T-helper 1 cell treated with Interleukin-12 subunit alpha and Interleukin-12 subunit beta and Interleukin-4 antibody, amounts not matched to agents 30 ng/mL and 1 ng/mL, for 36 hours (primary cell): ENCODE data around the gene MORC2. TPM values are rescaled to one million over a fixed set of nuclear protein-coding genes. Genes with fewer than 3 reads are reported as not detected.

ENCODE experiments used
- intact Hi-C: fragments of 100-400 bp; cut with micrococcal nuclease; formaldehyde crosslinking; loops from one replicate; pipeline ENCODE4 v1.15.1; 2024
- total RNA-seq: library from RNA; stranded (reverse); gene quantifications from 2 replicates; pipeline ENCODE4 v1.2.3, GENCODE V29; 2022

The MORC2 gene
- total RNA-seq, 1 donor from 2014 or later, result 38.7 TPM

DNA sequence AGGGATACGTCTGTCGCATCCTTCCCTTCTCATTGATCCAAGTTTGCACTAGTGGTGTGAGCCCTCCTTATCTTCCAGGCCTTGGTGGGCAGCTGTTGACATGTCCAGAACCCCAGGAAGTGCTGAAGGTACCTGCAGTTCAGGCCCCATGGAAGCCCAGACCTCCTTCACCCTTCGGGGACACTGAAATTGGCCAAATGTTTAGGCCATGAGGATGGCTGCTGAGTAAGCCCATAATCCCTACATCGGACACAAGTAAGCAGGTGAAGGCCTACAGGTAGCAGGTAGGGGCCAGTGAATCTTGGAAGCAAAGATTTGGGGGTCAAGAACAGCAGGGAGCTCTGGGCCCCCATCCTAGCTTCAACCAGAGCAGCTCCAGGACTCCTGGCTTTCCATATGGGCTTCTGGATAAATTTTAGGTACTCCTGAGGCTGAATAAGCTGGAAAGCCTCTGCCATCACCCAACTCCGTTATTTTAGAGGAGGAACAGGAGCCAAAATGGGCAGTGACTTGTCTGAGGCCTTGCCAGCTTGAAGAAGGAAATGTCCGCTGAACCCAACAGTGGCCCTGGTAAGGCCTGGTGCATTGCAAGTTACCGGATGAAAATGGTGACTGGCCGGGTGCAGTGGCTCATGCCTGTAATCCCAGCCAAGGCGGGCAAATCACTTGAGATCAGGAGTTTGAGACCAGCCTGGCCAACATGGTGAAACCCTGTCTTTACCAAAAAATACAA lies 45.2 kb downstream of the MORC2 start:
- intact Hi-C loops, result loop anchor here (5.0 kb wide), 3 partner anchors 121 to 1156 kb away; partner anchors contain the start of genes PIK3IP1, UQCR10 and ZMAT5

DNA sequence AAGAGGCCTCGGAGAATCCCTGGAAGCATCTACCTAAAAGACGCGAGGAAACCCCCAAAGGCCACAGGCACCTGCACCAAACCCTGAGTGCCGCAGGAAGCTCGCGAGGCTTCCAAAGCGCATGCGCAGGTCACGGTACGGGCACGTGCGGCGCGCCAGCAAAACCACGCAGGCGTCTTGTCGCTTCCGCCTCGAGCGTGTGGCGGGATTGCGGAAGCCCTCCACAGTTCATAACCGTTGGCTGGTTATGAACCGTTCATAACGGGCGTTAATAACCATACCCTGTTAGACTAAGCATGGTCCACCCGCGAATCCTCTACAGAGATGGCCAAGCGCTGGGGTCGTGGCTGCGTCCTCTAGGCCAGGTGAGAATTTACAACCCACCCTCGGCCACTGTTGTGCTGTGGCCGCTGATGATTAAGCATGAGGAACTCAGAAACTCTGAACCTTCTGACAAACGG lies 46.4 kb downstream of the MORC2 start:
- intact Hi-C loops, result loop anchor here (1.0 to 5.0 kb wide), 4 partner anchors 120 to 1155 kb away; partner anchors contain the start of genes PIK3IP1, UQCR10 and ZMAT5

DNA sequence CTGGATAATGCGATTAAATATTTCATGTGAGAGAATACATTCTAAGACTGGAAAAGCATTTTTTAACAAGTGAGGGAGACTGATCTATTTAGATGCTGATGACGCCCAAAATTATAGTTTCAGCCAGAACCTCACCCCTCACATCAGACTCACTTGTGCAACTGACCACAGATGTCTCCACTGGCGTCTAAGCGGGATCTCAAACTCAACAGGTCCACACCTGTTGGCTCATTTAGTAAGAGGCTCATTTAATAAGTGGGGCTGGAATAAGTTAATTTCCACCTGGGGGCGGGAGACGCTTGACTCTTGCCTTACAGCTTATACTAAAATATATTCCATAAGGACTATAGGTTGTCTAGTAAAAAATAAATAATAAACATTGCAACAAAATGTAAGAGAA lies 47.5 kb downstream of the MORC2 start:
- intact Hi-C loops, result loop anchor here (2.0 to 5.0 kb wide), 5 partner anchors 22 to 1154 kb away; partner anchors contain the start of genes MORC2, PIK3IP1, TUG1 and UQCR10

DNA sequence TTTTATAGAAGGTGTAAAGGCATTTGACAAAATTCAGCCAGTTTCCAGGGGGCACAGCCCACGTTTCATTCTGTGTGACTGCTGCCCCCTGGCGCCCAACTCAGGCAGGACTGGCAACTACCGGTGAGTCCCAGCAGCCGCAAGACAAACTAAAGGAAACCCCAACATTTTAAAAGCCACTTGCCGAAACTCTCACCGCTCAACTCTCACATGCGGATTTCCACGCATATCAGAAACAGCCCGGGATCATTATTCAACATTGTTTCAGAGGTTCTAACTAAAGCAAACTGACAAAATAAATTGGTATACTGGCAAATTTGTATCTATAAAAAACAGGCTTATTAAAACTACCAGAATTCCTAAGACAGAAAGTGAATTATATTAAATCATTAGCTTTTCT lies 48.2 kb downstream of the MORC2 start:
- intact Hi-C loops, result loop anchor here (1.0 to 5.0 kb wide), 8 partner anchors 22 to 1153 kb away; partner anchors contain the start of genes MORC2, PIK3IP1, TUG1 and UQCR10

DNA sequence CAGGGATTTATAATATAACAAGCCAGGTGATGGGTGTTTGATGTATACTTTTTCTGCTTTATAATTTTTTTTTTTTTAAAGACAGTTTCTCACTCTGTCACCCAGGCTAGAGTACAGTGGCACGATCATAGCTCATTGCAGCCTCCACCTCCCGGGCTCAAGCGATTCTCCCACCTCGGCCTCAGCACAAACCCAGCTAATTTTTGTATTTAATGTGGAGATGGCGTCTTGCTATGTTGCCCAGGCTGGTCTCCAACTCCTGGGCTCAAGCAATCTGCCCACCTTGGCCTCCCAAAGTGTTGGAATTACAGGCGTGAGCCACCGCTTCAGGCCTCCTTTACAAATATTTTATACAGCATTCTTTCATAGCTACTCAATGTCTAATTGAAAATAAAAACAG lies 48.6 kb downstream of the MORC2 start:
- intact Hi-C loops, result loop anchor here (1.0 to 5.0 kb wide), 8 partner anchors 23 to 1153 kb away; partner anchors contain the start of genes MORC2, PIK3IP1, TUG1 and UQCR10

DNA sequence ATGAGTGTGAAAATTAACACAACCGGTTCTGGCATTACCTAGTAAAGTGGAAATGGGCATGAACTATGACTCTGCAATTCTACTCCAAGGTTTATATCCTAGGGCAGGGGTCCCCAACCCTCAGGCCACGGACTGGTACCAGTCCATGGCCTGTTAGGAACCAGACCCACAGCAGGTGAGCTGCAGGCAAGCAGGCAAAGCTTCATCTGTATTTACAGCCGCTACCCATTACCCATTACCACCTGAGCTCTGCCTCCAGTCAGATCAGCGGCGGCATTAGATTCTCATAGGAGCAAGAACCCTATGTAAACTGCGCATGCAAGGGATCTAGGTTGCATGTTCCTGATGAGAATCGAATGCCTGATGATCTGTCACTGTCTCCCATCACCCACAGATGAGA lies 49.8 kb downstream of the MORC2 start:
- intact Hi-C loops, result no loop called here

DNA sequence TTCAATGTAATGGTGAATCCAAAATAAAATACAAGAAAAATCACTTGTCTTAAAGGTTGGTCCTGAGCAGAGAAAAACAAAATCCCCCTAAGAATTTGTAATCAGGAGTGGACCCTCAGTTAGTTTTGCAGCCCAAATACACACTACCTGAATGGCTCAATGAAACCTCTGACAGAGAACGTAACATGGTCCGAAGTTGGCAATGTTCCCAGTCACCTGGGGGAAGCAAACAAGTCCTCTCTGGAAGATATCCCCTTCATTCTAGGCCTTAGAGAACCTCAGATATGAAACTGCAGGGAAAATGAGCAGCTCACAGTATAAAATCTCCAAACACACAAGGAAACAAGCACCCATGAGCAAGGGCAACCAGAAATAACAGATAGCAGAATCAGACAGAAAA lies 58.2 kb downstream of the MORC2 start:
- intact Hi-C loops, result no loop called here

DNA sequence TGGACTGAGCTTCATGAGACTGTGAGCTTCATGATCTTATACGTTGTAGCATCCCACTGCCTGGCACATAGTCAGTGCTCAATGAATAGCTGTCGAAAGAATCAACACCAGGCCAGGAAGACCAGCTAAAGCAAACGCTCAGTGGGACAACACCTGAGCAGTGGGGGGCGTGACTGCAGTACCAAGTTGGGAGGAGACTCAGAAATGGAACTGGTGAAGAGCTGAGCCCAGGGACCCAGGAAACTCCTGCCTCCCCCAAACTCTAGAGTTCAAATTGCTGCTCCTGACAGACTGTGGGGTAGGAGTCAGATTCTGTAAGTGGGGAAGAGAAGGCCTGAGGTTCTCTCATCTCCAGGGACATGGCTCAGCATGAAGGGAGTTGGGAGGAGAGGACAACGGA lies 59.3 kb downstream of the MORC2 start:
- intact Hi-C loops, result no loop called here

DNA sequence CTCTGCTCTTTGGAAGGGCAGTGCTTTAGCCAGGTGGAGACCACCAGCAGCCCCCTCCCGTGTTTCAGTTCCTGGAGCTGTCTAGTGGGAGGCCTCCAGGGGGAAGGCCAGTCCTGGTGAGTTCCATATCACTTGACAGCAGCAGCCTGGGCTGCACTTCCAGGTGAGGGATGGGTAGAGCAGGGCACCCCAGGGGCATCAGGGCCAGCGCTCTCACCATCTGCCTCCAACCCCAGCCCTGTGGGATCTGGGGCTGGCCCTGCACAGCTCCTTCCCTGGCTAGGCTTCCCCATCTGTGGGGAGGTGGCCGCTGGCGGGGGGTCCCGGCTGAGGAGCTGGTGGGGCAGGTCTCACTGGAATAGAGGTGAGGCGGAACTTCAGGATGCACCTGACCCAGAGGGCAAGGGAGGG lies 60.5 kb downstream of the MORC2 start:
- intact Hi-C loops, result no loop called here

DNA sequence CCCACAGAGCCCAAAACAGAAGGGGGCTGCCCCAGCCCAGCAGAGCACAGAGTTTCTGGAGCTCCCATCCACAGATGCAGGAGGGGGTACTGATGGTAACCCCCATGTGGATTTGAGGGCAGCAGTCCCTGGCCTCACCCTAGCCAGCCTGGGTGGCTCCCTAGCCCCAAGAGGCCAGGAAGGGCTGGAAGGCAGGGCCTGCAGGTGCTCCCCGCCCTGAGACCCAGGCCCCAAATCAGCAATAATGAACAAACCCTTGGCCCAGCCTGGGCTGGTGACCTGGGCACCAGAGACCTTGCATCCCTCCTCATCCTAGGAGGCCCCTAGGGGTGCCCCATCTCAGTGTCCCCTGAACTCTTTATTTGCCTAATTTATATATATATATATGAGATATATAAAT lies 61.6 kb downstream of the MORC2 start:
- intact Hi-C loops, result no loop called here

DNA sequence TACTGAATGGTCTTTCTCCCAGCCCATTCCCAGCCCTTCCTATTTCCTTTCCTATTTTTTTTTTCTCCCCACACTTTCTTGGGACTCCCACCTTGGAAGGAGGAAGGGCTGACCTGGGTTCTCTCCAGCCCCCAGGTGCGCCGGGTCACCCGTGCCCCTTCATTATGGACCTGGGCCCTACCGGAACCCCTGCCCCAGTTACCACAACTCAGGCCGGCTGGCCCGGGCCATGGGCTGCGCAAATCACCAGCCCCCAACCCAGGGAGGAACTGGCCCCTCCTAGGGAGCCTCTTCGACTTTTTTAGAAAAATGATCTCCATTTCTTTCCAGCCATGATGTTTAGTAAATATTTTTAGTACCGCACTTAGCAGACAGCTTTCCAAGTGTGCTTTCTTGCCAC lies 62.2 kb downstream of the MORC2 start:
- intact Hi-C loops, result no loop called here

DNA sequence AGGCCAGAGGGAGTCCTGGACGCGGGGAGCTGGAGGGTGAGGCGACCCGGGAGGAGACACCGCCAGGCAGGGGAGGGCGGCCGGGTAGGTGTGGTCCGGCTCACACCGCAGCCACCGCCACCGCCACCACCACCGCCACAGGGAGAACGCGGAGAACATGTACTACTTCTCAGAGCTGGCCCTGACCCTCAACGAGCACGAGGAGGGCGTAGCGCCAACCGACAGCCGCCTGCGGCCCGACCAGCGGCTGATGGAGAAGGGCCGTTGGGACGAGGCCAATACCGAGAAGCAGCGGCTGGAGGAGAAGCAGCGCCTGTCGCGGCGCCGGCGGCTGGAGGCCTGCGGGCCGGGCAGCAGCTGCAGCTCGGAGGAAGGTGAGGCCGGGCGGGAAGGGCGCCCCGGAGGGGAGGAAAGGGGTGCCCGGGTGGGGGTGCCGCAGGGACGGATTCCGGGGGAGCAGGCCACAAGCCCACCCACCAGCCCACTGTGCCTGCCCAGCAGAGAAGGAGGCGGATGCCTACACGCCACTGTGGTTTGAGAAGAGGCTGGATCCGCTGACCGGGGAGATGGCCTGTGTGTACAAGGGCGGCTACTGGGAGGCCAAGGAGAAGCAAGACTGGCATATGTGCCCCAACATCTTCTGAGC lies 62.8 kb downstream of the MORC2 start:
- intact Hi-C loops, result no loop called here

DNA sequence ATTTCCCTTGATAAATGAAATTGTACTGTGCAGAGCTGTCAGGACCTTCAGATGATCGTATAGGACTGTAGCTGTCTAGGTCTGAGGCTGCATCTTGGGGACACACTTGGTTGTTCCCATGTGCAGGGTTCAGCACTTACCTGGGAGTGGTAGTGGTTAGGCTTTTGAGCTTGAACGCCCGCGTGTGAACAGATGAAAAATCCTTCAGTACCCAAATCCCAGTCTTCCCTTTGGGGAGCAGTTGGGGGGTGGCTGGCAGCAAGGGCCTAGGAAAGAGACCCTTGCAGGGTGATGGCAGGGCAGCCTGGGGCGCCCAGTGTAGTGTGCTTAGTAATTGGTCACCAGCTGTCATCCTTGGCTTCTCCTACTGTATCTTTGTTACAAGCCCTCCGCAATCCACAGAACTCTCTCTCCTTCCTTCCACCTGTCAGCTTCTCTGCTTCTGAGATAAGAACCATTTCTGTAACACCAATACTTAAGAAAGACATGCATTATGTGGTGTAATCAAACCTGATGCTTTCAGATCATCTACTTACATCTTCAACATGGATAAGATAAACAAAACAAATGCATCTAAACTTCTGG lies 64.6 kb downstream of the MORC2 start:
- intact Hi-C loops, result no loop called here

DNA sequence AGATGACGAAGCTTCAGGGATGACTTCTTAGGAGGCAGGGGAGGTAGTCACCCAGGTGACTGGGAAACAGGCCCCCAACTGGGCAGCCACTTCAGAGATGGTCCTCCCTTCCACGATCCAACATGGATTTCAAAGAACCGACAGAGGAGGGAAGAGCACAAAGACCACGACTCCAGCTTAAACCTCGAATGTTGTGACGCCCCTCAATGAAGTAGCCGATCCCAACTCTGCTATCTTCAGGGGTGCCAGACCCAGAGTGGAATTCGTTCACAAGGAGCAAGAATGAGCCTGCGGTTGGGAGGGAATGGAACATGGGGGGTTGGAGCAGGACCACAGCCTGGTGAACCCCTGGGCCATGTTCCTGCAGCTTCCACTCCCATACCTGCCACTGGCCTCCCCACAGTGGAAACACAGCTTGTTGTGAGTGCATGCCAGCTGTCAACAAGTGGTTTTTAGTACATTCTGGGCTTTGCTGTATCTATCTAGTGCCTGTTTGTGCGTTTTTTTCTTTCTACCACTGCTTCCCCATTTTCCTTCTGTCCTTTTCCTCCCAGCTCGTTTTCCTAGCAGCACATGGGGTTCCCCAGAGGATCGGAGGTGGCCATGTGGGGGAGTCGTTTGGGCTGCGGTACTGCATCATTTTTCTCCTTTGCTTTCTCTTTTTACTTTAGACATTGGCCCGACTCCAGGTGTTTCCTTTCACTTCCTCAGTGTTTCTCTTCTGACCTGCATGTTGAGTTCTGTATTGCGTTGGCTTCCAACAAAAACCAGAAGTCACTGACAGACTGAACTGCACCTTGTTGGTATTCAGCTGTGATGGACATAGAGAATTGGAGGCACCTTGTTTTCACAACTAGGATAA lies 65.8 kb downstream of the MORC2 start:
- intact Hi-C loops, result no loop called here

DNA sequence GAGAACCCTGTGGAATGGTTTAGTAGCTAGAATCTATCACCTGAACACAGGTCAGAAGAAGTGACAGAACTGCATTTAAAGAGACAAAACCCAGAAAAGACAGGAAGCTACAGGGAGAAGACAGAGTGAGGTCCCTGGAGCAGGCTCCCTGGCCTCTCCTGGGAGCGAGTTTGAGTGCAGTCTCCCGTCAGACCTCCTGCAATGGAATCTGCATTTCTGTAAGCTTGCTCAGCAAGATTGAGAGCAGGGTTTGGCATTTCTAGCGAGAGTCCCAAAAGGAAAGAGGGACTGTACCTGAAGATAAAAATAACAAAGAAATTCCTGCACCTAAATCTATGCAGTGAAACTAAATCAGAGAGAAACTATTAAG lies 74.2 kb downstream of the MORC2 start:
- intact Hi-C loops, result no loop called here

DNA sequence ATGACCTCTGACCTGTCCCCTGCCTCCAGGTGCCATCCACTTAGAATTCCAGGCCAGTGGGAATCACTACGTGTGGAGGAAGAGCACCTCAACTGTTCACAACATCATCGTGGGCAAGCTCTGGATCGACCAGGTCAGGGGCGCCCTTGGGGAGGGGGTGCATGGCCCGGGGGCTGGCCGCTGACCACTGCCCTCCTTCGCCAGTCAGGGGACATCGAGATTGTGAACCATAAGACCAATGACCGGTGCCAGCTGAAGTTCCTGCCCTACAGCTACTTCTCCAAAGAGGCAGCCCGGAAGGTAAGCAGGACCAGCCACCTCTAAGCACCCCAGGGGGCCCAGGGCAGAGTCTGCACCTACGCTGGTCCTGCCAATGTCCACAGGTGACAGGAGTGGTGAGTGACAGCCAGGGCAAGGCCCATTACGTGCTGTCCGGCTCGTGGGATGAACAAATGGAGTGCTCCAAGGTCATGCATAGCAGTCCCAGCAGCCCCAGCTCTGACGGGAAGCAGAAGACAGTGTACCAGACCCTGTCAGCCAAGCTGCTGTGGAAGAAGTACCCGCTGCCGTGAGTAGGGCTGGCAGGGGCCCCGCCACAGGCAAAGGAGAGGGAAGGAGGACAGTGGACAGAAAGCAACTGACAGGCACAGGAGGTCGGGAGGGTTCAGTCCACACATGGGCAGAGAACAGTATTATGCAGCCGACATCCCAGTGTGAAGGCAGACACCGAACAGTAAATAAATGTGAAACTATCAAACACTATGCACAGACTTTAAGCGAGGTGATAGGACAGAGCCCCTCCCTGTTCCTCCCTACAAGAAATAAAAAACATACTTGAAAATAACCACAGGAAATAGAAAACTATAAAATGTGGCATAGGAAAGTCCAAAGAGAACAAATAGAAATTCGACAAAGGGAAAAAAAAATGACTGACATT lies 74.9 kb downstream of the MORC2 start:
- intact Hi-C loops, result no loop called here

DNA sequence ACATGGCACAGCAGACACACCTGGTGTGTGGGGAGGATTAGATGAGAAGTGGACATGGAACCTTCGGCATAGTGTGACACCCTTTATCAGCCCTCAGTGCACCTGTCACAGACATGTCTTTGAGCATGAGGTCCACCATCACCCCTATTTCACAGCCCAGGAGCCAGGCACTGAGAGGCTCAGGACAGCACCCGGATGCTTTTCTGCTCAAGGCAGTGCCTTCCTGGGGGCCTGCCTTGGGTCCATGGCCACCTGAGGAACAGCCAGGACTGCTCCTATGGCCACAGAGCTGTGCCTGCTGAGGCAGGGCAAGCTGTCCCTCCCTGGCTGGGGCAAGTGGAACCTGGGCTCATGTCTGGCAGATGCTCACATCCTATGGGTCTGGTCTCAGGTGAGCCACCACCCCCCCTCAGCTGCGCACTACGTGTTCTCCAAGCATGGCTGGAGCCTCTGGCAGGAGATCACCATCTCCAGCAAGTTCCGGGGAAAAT lies 75.8 kb downstream of the MORC2 start:
- intact Hi-C loops, result no loop called here

DNA sequence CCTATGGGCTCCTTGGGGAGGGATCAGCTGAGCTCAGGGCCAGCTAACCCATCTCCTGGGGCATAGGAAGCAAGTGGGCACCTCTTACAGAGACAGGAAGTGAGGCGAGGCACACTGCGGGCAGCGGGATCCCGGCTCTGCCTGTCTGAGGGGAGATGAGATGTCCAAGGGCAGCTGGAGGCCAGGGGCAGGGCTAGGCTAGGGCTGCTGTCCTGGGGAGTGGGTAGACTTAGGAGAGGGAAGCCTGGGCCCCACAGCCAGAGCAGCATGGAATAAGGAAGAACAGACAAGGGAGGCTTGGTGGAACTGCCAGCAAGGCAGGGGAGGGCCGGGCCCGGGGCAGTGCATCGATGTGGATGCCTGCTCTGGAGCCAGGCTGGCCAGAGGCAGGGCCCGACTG lies 76.3 kb downstream of the MORC2 start:
- intact Hi-C loops, result no loop called here

DNA sequence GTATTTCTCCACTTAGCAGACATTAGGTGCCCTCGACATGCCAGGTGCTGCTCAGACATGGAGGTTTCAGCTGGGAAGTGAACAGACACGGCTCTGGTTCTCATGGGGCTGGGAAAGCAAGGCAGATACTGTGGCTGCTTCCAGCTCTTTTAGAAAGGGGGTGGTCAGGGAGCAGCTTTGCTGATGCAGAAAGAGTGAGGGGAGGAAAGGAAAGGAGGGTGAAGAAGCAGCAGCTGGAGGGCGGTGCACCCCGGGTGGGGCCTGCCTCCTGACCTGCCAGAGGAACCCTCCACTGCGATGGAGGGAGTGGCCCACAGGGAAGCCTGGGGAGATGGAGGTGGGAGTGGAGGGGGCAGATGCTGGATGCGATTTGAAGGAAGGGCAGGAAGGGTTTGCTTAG lies 76.8 kb downstream of the MORC2 start:
- intact Hi-C loops, result no loop called here

DNA sequence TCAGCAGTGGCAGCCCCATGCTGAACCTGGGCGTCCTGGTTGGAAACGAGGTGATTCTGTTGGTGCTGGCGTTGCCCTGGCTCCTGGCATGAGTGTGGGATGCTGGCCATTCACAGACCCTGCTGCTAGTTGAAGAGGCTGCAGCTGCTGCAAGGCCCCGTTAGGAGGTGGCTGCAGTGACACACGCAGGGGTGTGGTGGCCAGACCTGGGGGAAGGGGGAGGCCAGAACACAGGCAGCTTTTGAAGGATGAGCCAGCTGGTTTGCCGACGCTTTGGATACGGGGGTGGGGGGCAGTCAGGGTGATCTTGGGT lies 77.2 kb downstream of the MORC2 start:
- intact Hi-C loops, result no loop called here
